Measurements from ENCODE around the gene LRIG2.
"Not testable (repeated sequence)": the region's sequence is repeated elsewhere in the genome, so short reads cannot be mapped to it uniquely, and the experiment has no call there.

LRIG2 gene

DNA sequence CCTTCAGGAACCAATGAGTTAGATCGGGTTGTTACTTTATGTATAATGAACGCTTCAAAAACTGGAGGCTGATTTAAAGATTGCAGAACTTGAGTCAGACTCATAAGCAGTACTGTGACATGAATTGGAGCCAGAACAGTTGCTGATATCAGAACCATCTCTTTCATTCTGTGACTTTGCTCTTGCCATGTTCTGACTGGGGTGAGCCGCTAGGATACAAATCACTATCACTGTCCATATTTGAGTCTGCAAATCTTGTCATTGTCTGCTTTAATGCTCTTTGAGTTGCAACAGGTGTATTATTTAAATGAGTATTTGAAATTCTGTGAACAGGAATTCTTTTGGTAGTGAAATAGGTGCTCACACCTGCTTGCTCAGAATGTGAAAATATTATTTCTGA lies 52.5 kb downstream of the LRIG2 start:
- no peak for DNase-seq (ENCODE audit: low spot score)
- FAIRE-seq = no peak

DNA sequence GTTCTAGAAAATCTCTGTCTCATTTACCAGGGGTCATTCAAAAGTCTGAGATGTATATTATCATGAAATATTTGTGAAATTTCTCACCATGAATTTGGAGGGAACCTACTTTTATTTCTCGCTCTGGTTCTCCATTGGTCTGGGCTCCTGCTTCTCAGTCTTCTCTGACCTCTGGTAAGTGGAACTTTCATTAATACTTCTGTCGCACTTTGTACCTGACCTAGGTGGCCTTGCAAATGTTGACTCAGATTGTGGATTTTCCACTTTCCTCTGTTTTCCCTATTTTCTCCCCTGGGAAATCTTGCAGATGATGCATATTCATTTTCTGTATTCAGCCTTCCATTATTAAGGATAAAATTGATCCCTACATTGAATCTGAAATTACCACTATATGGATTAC lies 53.2 kb downstream of the LRIG2 start:
- DNase-seq (ENCODE audit: low spot score) (no peak), FAIRE-seq (no peak)

DNA sequence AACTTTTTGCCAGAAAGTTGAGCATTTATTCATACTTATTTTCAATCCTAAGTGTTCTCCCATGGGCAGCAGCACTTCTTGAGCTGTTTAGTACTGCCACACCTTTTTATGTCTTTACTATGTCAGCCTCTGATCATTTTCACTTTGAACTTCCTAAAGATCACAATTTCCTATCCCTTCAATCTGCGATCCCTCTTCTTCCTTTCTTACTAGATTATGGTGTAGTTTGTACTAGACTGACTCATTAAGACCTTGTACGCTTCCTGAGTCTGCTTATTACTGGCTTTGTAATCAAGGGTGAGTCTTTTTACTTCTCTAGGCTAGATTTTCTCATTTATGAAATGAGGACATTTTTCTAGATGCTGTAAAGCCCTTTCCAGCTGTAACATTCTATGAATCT lies 55.1 kb downstream of the LRIG2 start:
- DNase-seq (ENCODE audit: low spot score) (no peak), FAIRE-seq (no peak)

DNA sequence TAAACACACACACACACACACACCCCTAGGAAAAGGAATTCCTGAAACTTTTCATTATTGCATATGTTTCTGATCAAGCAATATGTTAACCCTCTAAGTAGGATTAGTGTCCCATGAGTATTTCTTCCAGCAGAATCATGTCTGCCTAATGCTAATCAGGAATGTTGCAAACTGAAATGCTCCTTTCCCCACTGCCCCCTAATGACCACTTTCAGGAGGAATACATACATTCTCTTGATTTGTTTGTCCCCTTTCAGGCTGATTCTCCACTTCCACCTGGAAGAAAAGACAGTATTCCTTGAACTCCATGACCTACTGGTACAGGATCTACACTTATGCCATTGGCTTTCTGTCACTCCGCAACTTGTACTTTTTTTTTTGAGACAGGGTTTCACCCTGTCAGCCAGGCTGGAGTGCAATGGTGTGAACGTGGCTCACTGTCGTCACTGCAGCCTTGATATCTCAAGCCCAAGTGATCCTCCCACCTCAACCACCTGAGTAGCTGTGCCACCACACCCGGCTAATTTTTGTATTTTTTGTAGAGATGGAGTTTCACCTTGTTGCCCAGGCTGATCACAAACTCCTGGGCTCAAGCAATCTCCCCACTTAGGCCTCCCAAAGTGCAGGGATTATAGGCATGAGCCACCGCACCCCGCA lies 56.7 kb downstream of the LRIG2 start:
- FAIRE-seq (no peak), DNase-seq (ENCODE audit: low spot score) (no peak)

DNA sequence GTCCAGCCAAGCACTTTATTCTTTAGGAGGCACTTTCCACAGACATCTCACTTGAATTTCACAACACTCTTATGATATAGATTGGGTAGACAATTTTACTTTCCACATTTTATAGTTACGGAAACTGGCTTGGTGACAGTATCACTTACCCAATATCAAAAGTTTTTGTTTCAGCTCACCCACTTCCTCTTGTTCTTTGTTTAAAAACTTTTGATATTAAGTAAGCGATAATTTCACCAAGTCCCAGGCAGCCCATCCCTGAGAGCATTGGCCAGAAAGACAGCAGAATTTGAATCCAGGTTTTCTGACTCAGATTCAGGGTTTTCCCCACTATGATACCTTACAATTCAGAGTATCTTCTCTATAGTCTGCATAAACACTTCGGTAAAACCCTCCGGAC lies 60.0 kb downstream of the LRIG2 start:
- no peak for FAIRE-seq
- no peak for DNase-seq (ENCODE audit: low spot score)

DNA sequence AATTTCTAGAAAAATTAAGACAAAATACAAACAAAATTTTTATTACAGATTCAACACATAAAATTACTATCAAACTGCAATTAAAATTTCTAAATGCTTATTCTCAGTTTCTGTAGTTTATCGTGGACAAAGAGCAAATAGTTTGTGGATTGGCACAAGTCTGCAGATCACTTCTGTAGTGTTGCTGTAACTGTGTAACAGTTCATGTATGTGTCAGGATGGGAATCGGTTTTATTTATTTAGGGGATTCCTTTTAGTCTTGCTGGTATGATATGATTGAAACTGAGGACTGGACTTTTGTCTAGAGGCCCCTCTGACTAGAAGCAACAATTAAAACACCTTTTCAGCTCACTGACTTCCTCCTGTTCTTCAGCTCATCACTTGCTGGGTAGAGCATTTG lies 60.8 kb downstream of the LRIG2 start:
- FAIRE-seq (no peak), DNase-seq (ENCODE audit: low spot score) (no peak)

DNA sequence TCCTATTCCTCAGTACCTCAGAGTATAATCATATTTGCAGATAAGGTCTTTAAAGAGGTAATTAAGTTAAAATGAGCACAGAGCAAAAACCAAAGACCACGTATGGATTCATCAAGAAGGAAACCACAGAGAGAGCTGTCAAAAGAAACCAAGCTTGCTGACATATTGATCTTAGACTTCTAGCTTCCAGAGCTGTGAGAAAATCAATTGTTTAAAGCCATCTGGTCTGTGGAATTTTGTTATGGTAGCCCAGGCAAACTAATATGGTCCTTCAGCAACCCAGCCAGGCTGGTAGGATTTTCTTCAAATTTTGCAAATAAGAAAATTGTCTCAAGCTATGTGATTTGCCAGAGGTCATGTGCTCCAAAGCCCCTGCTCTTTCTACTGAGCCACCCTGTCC lies 62.5 kb downstream of the LRIG2 start:
- DNase-seq (ENCODE audit: low spot score) = no peak

DNA sequence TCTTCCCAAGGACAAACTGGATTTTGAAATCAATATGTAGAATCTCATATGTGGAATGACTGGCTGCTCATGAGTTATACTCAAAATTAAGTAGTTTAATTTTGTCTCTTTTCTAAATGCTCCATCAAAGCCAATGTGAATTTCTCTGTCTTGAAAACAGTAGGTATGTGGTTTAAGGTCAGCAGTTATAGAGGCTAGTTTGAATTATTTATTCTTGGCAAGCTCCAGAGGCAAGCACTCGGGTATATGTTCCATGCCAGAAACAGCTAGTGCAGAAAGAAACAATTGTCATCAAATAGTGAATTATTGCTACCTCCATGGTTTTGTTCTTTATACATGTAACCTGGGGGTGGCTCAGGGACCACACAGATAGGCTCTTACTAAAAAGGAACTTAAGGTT lies 63.5 kb downstream of the LRIG2 start:
- DNase-seq (ENCODE audit: low spot score) (no peak), FAIRE-seq (no peak)

More for the DNA sequence above, 62.5 kb downstream of the LRIG2 start:
- no peak for FAIRE-seq

DNA sequence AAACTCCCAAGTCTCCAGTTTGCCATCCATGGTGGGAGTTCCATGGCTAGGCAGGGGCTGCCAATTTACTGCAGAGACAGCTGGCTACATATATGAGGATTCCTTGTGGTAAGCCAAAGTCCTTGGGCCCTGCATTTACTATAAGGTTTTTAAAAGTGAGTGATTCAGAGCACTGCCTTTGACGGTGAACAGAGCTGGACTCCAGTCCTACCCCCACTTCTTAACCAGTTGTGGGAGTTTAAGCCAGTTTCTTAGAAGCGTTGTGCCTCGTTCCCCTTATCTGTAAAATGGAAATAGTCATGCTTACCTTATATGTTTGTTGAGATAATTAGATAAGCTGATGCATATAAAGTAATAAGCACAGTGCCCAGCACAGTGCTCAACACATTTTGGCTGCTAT lies 64.6 kb downstream of the LRIG2 start:
- no peak for FAIRE-seq
- DNase-seq (ENCODE audit: low spot score) = no peak

DNA sequence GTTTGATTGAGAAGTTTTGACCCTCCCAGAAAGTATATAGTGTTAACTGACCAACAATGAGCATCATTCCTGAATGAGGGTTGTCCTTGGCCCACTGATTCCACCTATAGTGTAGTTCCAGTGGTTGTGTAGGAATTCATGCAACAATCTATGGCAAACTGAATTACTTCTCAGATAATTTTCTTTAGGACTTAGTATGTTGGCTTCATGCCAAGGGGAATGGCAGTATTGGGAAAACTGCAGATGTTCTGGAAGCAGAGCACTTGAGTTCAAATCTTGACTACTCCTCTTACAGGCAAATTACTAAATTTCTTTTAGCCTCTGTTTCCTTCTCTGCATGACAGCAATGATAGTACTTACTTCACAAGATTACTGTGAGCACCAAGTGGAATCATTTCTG lies 65.8 kb downstream of the LRIG2 start:
- no peak for FAIRE-seq
- no peak for DNase-seq (ENCODE audit: low spot score)

DNA sequence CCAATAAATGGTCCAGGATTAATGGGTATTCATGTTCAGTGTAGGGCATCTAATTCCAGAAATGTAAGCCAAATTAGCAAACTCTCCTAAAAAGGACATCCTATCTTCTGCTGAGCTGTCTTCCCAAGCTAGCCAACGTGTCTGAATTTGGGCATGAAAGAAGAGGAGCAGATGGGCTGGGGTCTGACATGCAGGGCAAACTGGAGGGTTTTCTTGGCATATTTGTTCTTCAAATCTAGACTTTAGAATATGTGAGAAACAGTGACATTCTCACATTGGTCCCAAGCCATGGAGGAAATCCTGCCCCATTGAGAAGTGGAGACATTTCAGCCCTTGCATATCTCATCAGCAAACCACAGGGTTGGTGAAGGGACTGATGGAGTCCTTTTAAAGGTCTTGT lies 67.2 kb downstream of the LRIG2 start:
- no peak for DNase-seq (ENCODE audit: low spot score)

DNA sequence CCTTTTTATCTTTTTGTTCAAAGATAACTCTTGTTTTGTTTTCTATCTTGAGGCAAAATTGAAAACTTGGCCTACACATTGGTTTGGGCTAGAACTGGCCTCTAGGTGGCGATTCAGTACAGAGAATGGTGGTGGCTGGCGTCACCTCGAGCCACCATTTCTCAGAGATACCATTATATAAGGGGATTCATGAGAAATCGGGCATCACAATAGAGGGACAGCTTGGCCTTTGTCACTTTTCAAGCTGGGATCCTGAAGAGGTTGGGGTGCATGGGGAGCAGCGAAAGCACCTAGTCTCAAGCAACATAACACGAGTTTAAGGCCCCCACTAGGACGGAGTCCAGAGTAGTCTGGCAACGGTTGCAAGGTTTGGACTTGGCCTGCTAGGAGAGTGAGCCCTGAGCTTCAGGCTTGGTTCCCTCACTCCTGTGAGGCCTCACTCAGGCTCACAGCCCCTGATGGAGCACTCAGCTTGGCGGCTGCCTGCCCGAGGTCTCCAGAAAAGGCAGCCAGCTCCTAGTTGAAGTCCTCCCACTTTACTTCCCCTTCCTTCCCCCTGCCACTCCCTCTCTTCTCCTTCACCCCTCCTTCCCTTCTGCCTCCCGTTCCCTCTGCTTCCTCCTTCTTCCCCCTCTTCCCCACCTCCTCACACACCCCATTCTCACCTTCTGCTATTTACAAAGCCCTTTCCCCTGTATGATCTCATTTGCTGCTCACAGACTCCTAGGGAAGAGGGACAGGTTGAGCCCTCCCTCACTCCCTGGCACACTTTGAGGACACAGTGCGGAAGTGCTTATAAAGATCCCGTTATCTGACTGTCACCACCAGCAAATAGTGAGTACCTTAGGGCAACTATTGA lies 67.8 kb downstream of the LRIG2 start:
- DNase-seq (ENCODE audit: low spot score) (peak; percentile 81), FAIRE-seq (no peak)

More for the DNA sequence above, 67.2 kb downstream of the LRIG2 start:
- FAIRE-seq = no peak

DNA sequence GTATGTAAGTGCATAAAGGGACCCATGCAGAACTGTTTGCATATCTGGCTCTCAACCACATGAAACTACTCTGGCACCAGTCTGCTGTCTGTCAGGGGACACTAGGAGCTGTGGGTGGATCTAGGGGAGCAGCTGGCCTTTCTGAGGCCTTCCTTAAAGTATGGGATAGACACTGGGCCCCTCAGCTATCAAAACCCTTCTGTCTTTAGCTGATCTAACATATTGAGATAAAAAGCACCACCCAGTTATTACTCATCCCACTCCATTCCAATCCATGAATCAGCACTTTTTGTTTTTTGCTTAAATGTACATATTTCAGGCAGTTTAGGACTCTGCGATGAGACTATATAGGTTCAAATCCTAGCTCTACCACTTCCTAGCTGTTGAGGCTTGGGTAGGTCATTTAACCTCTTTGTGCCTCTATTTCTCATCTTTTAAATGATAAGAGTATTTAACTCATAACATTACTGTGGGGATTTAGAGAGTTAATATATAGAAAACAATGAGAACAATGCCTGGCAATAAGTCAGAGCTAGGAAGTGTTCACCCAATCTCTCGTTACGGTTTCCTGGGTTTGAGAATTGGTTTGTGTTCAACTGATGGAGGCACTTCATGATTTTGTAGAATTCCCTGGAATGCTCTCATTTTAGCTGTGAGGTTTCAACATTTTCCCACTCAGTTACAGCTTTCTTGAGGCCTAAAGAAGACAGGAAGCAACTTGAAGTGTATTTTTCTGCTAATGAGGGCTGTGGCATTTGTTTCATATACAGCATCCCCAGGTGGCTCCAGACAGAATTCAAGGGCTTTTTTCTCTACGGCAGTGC lies 68.9 kb downstream of the LRIG2 start:
- no peak for FAIRE-seq

DNA sequence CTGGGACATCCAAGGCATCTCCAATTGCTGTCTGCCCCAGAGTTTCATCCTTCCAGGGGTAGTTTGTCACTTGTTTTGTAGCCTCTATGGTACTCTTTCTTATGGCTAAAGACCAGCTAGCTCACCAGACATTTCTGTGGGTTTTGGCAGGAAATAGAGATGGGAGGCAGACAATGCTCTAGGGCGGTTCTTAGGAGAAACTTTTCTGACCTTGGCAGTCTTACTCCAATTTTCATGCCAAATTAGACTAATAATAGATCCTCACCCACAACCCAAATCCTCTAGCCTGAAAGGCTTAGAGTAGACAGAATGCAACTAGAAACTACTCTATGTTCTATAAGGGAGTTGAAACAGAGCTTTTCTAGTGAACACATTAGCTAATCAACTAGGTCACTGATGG lies 69.8 kb downstream of the LRIG2 start:
- FAIRE-seq = no peak
- DNase-seq (ENCODE audit: low spot score) = no peak

More for the DNA sequence above, 68.9 kb downstream of the LRIG2 start:
- no peak for DNase-seq (ENCODE audit: low spot score)

DNA sequence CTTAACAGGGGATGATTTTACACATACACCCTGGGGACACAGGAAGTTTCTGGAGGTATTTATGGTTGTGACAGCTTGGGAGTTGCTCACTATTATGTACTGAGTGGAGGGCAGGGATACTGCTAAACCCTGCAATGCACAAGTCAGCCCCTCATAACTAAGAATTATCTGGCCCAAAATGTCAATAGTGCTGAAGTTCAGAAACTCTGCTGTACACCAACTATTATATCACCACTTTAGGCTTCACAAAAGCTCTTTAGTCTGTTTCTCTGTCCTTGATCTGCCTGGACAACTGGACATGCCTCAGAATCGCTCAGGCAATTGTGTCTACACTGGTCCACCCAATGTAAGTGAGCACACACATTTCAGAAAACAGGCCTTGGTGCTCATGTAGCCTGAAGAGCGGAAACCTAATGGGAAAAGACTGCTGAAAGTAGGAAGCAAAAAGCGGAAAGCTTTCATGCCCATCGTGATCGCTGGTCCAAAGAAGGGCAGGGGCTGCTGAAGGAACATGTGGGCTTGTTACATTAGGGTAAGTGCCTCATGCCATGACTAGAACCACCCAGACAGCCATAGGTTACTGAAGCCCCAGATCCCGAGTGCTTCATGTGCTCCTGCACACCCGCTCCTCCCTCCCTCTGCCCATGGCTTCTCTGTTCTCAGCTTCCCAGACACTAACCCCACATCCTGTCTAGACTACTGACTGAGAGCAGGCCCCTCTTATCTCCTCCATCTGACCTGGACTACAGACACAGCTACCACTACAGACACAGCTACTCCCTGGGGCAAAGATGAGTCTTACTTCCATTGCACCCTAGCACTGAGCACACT lies 73.5 kb downstream of the LRIG2 start:
- FAIRE-seq (no peak), DNase-seq (ENCODE audit: low spot score) (peak; percentile 32)

DNA sequence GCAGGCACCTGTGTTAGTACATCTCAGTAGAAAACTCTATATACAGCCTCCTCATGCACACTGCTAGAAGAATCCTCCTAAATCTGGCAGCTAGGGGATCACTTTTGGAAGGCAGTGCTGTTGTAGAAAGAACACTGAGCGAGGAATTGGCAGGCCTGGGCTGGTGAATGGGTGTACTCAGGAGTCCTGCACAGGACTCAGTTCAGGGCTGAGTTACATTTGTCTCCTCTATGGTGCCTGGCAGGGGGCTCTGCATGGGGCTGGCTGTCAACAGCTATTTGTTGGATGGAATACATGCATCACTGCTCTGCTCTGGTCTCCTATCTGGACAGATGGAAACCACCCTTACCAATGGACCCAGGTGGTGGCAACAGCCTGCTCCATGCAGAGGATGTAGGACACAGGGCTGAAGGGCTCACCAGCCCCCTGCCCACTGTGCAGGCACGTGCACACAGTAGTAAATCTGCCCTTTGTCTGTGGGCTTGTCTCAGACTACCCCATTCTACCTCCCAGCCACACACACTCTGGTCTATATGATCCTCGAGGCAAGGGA lies 74.2 kb downstream of the LRIG2 start:
- no peak for DNase-seq (ENCODE audit: low spot score)
- FAIRE-seq = no peak

DNA sequence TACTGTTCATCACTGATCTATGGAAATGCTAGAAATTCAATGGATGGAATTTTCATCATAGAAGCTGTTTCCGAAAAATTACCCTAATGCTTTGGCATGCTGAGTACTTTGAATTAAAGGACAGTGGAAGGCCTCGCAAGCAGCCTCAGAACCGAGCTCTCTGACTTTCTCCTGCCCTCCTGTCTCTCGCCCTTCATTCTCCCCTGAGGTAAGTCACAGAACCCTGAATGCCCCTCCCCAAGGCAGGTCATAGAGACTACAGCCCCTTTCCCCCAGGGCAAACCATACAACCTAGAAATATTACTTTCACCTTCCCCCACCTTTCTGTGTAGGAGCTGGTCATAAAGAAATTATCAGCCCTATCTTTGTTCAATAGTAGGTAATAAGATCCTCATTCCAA lies 74.8 kb downstream of the LRIG2 start:
- no peak for FAIRE-seq

DNA sequence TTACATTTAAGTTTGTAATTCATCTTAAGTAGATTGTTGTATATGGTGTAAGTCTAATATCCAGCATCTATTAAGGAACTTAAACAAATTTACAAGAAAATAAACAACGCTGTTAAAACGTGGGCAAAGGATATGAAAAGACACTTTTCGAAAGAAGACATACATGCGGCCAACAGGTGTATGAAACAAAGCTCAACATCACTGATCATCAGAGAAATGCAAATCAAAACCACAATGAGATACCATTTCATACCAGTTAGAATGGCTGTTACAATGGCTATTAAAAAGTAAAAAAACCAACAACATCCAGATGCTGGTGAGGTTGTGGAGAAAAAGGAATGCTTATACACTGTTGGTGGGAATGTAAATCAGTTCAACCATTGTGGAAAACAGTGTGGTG lies 77.5 kb downstream of the LRIG2 start:
- FAIRE-seq; DNase-seq (ENCODE audit: low spot score): not testable (repeated sequence)

More for the DNA sequence above, 74.8 kb downstream of the LRIG2 start:
- no peak for DNase-seq (ENCODE audit: low spot score)

DNA sequence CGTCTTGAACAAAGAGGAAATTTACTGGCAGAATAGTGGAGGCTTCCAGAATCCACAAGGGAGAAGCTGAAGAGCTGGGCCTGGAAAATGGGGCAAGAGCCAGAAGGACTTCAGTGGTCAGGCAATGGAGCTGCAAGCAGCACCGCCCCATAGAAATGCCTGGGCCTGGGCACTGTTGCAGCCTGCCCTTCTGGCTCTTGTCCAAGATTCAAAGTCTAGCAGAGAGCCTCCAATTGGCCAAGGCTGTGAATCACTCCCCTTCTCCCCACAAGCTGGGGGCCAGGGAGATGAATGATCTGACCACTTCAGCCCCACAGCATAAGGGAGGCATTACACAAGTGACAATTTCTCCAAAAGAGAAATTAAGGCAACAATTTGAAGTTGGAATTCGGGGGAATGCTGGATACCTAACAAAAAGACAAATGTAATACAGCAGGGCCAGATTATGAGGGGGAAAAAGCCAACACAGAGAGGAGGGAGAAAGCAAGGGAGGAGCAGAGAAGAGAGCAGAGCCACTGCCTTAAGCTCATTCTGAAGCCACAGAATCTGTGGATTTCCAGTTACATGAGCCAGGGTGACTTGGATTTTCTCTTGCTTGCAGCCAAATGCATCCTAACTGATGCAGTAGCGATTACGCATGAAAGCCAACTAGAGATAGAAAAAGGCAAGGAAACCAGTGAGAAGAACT lies 80.3 kb downstream of the LRIG2 start:
- FAIRE-seq (no peak), DNase-seq (ENCODE audit: low spot score) (no peak)

DNA sequence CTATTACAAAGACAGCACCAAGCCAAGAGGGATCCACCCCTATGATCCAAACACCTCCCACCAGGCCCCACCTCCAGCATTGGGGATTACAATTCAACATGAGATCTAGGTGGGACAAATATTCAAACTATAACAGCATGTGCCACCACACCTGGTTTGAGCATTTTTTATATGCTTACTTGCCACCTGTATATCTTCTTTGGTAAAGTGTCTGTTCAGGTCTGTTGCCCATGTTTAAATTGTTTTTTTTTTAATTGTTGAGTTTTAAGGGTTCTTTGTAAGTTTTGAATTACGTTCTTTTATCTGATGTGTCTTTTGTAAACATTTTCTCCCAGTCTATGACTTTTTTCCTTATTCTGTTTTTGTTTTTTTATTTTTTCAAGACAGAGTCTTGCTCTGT lies 83.4 kb downstream of the LRIG2 start:
- no peak for DNase-seq (ENCODE audit: low spot score)
- FAIRE-seq = no peak
